Heart left ventricle (tissue), 16 donors: Measurements from ENCODE around the gene DYNC1I1. TPM values are rescaled to one million over a fixed set of nuclear protein-coding genes. Genes with fewer than 3 reads are reported as not detected.

Source experiments
- ATAC-seq, 4 donors: fragments of 200-7000 bp; cut with Tn5 transposase; one replicate each; pipeline ENCODE4 v1.9.1; 2020 to 2022; ENCODE audit warnings: moderate library complexity in 4 of 4, mild to moderate bottlenecking in 3 of 4, moderate number of reproducible peaks in 1 of 4
- DNase-seq, 5 donors: peaks; one replicate each; pipeline ENCODE4 v3.0.0-alpha.2; 2020
- H3K27ac ChIP-seq, 12 donors: fragments of 200-600 bp; sonication (generic) in 4 of 12; one replicate each; pipeline versions ENCODE4 v1.5.0 to v1.8.0; 2016 to 2022; ENCODE audit warnings: mild to moderate bottlenecking in 2 of 12
- H3K27me3 ChIP-seq, 9 donors: fragments of 200-600 bp; sonication (generic) in 2 of 9; one replicate each; pipeline versions ENCODE4 v1.5.1 to v1.8.0; 2016 to 2022; ENCODE audit warnings: mild to moderate bottlenecking in 3 of 9
- H3K36me3 ChIP-seq, 9 donors: fragments of 200-600 bp; sonication (generic) in 2 of 9; one replicate each; pipeline versions ENCODE4 v1.5.0 to v1.8.0; 2018 to 2022; ENCODE audit warnings: mild to moderate bottlenecking in 2 of 9
- H3K4me1 ChIP-seq, 12 donors: fragments of 200-600 bp; sonication (generic) in 4 of 12; one replicate each; pipeline versions ENCODE4 v1.5.0 to v1.8.0; 2016 to 2022; ENCODE audit warnings: mild to moderate bottlenecking in 3 of 12
- H3K4me3 ChIP-seq, 12 donors: fragments of 200-600 bp; sonication (generic) in 4 of 12; one replicate each; pipeline versions ENCODE4 v1.5.0 to v1.8.0; 2017 to 2022; ENCODE audit warnings: mild to moderate bottlenecking in 9 of 12, moderate library complexity in 4 of 12
- H3K9me3 ChIP-seq, 12 donors: fragments of 200-600 bp; sonication (generic) in 4 of 12; one replicate each; pipeline versions ENCODE4 v1.5.0 to v1.8.0; 2016 to 2022; ENCODE audit warnings: mild to moderate bottlenecking in 1 of 12
- POLR2A ChIP-seq, 2 donors: fragments of 450-650 bp; IDR thresholded peaks; one replicate each; pipeline ENCODE4 v1.6.1; 2017; ENCODE audit warnings: antibody characterized with exemption in 2 of 2, mild to moderate bottlenecking in 2 of 2, moderate library complexity in 2 of 2
- WGBS, 4 donors: extraction: QIAGEN DNeasy Blood & Tissue Kit in 2 of 4; methylation state at CpG; one replicate each; pipeline versions ENCODE4 v1.1.5 to v1.1.7; 2013 to 2018; 5-methylcytosine and 5-hydroxymethylcytosine counted together
- intact Hi-C, 10 donors: fragments of 100-400 bp; cut with DNase I; formaldehyde crosslinking; loops; one replicate each; pipeline versions ENCODE4 v1.11.1 to v1.14.2; 2022
- polyA plus RNA-seq, 2 donors: library from polyadenylated mRNA; stranded (reverse); fragments of 200-250 nt; gene quantifications; one replicate each; pipeline ENCODE4 v1.2.3, GENCODE V29; 2013
- total RNA-seq, 9 donors: library from RNA; depleted of rRNA in 2 of 9; stranded (reverse); fragments of >200 nt in 2 of 9; fragmentation: NEBNext Ultra II Directional in 3 of 9; extraction: Animal tissue kit (Norgen Biotek cat#: 25700) in 3 of 9; gene quantifications; one replicate each; pipeline versions ENCODE4 v1.1.0 to v1.2.4, GENCODE V29; 2016 to 2023
- TF ChIP-seq, protein P1 (sequence below), 12 donors: fragments of 200-600 bp; sonication (generic) in 4 of 12; IDR thresholded peaks; one replicate each; pipeline versions ENCODE4 v1.5.0 to v1.8.0; 2018 to 2022; ENCODE audit warnings: antibody characterized with exemption in 12 of 12, mild to moderate bottlenecking in 5 of 12
- donor health status: ischemic (EF 13 %, LVEDD 7.1; RV severe dilation, severe dysfunction).
- donor health status: healthy with polysubstance abuse.
- donor health status: DM: no; HTN: yes; CAD: no.
- donor health status: DM: no; HTN: no; CAD: no.
- donor health status: ischemic (EF 25% LVEDD 6.9; RV normal size, moderate dysfunction).
- donor health status: ischemic (EF 25% LVEDD 5.7; RV mildly dilated, moderate dysfunction).
- donor health status: healthy.
- donor health status: DM: yes; HTN: yes; CAD: no.
- donor health status: ischemic (EF 35%, LVEDD 5.7; RV mildly dilated, moderate dysfunction).
- donor health status: nonischemic (EF 11% LVEDD 7.7; RV severe dilation, severe dysfunction).
- donor health status: DM: yes; HTN: yes; CAD: no.
- donor health status: PGD.
- donor health status: ischemic (EF 29% LVEDD 5.4; RV normal size, mild dysfunction).
- donor health status: nonischemic (EF 23%, LVEDD 6.1; RV moderate dilation, normal function).

Gene DYNC1I1
- total and polyA plus RNA-seq, 11 donors = 6.1 to 46.8 (median 30.6) TPM

GRCh38 chr7:95980167-95980566 lies 207.8 kb downstream of the DYNC1I1 start:
- ATAC-seq = no peak
- H3K4me1 ChIP-seq = peaks cover 0 to 5% (median 0%) of the 10 kb centered on the region in 12 donors
- TF ChIP-seq, protein P1, sequence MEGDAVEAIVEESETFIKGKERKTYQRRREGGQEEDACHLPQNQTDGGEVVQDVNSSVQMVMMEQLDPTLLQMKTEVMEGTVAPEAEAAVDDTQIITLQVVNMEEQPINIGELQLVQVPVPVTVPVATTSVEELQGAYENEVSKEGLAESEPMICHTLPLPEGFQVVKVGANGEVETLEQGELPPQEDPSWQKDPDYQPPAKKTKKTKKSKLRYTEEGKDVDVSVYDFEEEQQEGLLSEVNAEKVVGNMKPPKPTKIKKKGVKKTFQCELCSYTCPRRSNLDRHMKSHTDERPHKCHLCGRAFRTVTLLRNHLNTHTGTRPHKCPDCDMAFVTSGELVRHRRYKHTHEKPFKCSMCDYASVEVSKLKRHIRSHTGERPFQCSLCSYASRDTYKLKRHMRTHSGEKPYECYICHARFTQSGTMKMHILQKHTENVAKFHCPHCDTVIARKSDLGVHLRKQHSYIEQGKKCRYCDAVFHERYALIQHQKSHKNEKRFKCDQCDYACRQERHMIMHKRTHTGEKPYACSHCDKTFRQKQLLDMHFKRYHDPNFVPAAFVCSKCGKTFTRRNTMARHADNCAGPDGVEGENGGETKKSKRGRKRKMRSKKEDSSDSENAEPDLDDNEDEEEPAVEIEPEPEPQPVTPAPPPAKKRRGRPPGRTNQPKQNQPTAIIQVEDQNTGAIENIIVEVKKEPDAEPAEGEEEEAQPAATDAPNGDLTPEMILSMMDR (IDR thresholded peaks at IDR 0.05) = no peak
- no peak for TF ChIP-seq POLR2A (IDR thresholded peaks at IDR 0.05)
- intact Hi-C loops = loop anchor here in 1 of 10 donors (10.0 kb wide), 1 partner anchor 55 kb away; no protein-coding TSS in a partner anchor
- H3K36me3 ChIP-seq = no peaks in the 10 kb centered on the region
- H3K27ac ChIP-seq = peak overlapping the region in 1 of 12 donors; percentile 14
- no peak for DNase-seq
- WGBS, 4 donors = 43 to 56% (median 47%) methylated on average over 5 of the region's 5 CpGs
- peak overlapping the region in 1 of 12 donors; percentile 0 for H3K4me3 ChIP-seq
- H3K27me3 ChIP-seq = no peaks in the 10 kb centered on the region
- no peaks in the 10 kb centered on the region for H3K9me3 ChIP-seq

GRCh38 chr7:95980706-95981105 lies 208.4 kb downstream of the DYNC1I1 start:
- TF ChIP-seq, protein P1 (IDR thresholded peaks at IDR 0.05) = no peak
- TF ChIP-seq POLR2A (IDR thresholded peaks at IDR 0.05) = no peak
- Histone ChIP-seq H3K36me3 (no peaks in the 10 kb centered on the region), H3K4me3 (peak overlapping the region in 1 of 12 donors; percentile 0), H3K27ac (peak overlapping the region in 1 of 12 donors; percentile 14), H3K27me3 (no peaks in the 10 kb centered on the region), H3K9me3 (no peaks in the 10 kb centered on the region), H3K4me1 (peaks cover 0 to 5% (median 0%) of the 10 kb centered on the region in 12 donors)
- ATAC-seq (no peak), DNase-seq (no peak)
- intact Hi-C loops = loop anchor here in 1 of 10 donors (10.0 kb wide), 1 partner anchor 56 kb away; no protein-coding TSS in a partner anchor
- whole genome bisulfite sequencing, 4 donors = 51 to 67% (median 63%) methylated on average over 1 of the region's 1 CpG

- TF ChIP-seq, protein P1 (IDR thresholded peaks at IDR 0.05) = no peak
- TF ChIP-seq POLR2A (IDR thresholded peaks at IDR 0.05) = no peak
- no peak for ATAC-seq
- WGBS, 4 donors = 59 to 78% (median 73%) methylated on average over 6 of the region's 6 CpGs
- H3K27me3 ChIP-seq = no peaks in the 10 kb centered on the region
- peaks cover 0 to 3% (median 0%) of the 10 kb centered on the region in 9 donors for H3K36me3 ChIP-seq
- no peak overlapping the region for H3K27ac ChIP-seq
- H3K9me3 ChIP-seq = no peaks in the 10 kb centered on the region
- intact Hi-C loops = loop anchor here in 1 of 10 donors (10.0 kb wide), 1 partner anchor 61 kb away; no protein-coding TSS in a partner anchor
- no peak for DNase-seq
- peaks cover 0 to 3% (median 0%) of the 10 kb centered on the region in 12 donors for H3K4me1 ChIP-seq
- no peak overlapping the region for H3K4me3 ChIP-seq
Observed at GRCh38 chr7:95986178-95986764, 213.9 kb downstream of the DYNC1I1 start.

- no peak for TF ChIP-seq POLR2A (IDR thresholded peaks at IDR 0.05)
- TF ChIP-seq, protein P1 (IDR thresholded peaks at IDR 0.05) = no peak
- peak in 1 of 4 donors; percentile 50 for ATAC-seq
Observed at GRCh38 chr7:95989301-95989700, 216.9 kb downstream of the DYNC1I1 start.

More at GRCh38 chr7:95989301-95989700, 216.9 kb downstream of the DYNC1I1 start:
- intact Hi-C loops = loop anchor here in 1 of 10 donors (10.0 kb wide), 1 partner anchor 64 kb away; no protein-coding TSS in a partner anchor
- H3K4me1 ChIP-seq = peaks cover 0 to 3% (median 0%) of the 10 kb centered on the region in 12 donors
- no peak overlapping the region for H3K4me3 ChIP-seq
- H3K36me3 ChIP-seq = peaks cover 0 to 3% (median 0%) of the 10 kb centered on the region in 9 donors
- H3K27ac ChIP-seq = no peak overlapping the region
- H3K9me3 ChIP-seq = no peaks in the 10 kb centered on the region
- H3K27me3 ChIP-seq = no peaks in the 10 kb centered on the region
- DNase-seq = no peak
- 28 to 45% (median 40%) methylated on average over 5 of the region's 5 CpGs for WGBS, 4 donors
